IPS DF 6.9 (cell line): ENCODE results near the gene TSPAN7.

Source experiments
- DNase-seq: peaks from one replicate; pipeline ENCODE4 v3.0.0-alpha.2; 2013; ENCODE audit warnings: low read depth, low spot score
- H3K27ac ChIP-seq: one replicate; pipeline ENCODE4 v1.5.1; 2013; ENCODE audit warnings: low read length, control low read depth
- H3K27me3 ChIP-seq: 2 replicates; pipeline ENCODE4 v1.6.1; 2013; ENCODE audit warnings: mild to moderate bottlenecking, low read length; ENCODE audit not compliant: control insufficient read depth, insufficient read depth
- H3K36me3 ChIP-seq: 2 replicates; pipeline ENCODE4 v1.6.1; 2013; ENCODE audit warnings: low read length; ENCODE audit not compliant: control insufficient read depth, insufficient read depth
- H3K4me1 ChIP-seq: 2 replicates; pipeline ENCODE4 v1.6.1; 2013; ENCODE audit warnings: low read length; ENCODE audit not compliant: control insufficient read depth, insufficient read depth
- H3K4me3 ChIP-seq: 2 replicates; pipeline ENCODE4 v1.5.1; 2013; ENCODE audit warnings: mild to moderate bottlenecking, low read length
- H3K9me3 ChIP-seq: 2 replicates; pipeline ENCODE4 v1.6.1; 2013; ENCODE audit warnings: low read length, inconsistent platforms; ENCODE audit not compliant: control insufficient read depth, insufficient read depth
- WGBS: extraction: QIAGEN DNeasy Blood & Tissue Kit; methylation state at CpG from one replicate; pipeline ENCODE4 v1.1.7; 2013; ENCODE audit warnings: mixed read lengths, missing lambda C conversion rate; ENCODE audit not compliant: insufficient read length, insufficient coverage; 5-methylcytosine and 5-hydroxymethylcytosine counted together

TSPAN7 gene

DNA sequence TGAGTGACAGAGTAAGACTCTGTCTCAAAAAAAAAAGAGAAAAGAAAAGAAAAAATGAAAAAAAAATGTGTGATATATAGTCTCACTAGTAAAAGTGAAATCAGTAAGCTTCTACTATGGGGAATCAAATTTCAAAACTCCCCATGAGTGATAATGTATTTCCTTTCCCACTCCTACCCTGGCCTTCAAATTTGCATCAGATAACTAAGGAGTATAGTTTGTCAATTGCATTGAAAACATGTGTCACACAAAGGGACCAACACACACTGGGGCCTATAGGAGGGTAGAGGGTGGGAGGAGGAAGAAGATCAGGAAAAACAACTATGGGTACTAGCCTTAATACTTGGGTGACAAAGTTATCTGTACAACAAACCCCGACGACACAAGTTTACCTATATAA is 118.4 kb downstream of the TSPAN7 start:
- Histone ChIP-seq H3K27me3 (no peaks in the 10 kb centered on the region), H3K9me3 (no peaks in the 10 kb centered on the region), H3K27ac (no peak overlapping the region), H3K4me3 (no peak overlapping the region), H3K4me1 (no peaks in the 10 kb centered on the region), H3K36me3 (no peaks in the 10 kb centered on the region)
- no peak for DNase-seq
- WGBS = no CpG with 5 or more reads among the region's 2 CpGs

DNA sequence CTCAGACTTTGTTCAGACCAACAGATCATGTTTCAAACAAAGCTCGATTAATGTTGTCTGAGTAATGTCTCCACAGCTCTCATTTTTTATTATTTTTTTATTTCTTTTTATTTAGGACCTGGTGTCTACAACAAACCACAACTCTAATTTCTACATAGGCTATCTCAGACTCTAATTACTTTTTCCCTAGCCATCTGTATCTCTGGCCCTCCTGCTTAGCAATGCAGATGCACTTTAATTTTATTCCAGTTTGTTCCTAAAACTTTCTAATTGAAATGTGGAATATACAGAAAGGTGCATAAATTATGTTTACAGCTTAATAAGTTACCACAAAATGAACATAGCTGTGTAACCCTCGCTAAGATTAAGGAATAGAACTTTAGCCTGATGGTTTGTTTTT is 120.8 kb downstream of the TSPAN7 start:
- Histone ChIP-seq H3K9me3 (no peaks in the 10 kb centered on the region), H3K4me3 (no peak overlapping the region), H3K27me3 (no peaks in the 10 kb centered on the region), H3K27ac (no peak overlapping the region), H3K36me3 (no peaks in the 10 kb centered on the region), H3K4me1 (no peaks in the 10 kb centered on the region)
- DNase-seq = no peak
- WGBS = no CpG with 5 or more reads among the region's 2 CpGs

DNA sequence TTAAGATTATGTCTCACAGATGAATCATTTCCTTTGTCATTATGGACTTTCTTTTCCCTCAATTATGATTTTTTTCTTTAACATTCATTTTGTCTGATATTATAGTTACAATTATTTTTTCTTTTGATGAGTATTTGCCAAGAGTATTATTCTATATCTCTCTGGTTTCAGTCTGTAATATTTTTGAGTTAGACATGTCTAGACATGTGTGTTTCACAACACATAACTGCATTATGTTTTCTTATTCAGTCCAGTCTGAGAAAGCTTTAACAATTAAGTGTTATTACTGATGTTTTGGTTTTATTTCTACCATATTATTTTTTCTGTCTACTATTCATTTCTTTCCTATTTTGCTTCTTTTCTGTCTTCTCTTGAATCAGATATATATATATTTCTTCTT is 131.6 kb downstream of the TSPAN7 start:
- Histone ChIP-seq H3K27me3 (no peaks in the 10 kb centered on the region), H3K27ac (no peak overlapping the region), H3K36me3 (no peaks in the 10 kb centered on the region), H3K4me1 (no peaks in the 10 kb centered on the region), H3K4me3 (no peak overlapping the region), H3K9me3 (no peaks in the 10 kb centered on the region)
- DNase-seq = no peak

DNA sequence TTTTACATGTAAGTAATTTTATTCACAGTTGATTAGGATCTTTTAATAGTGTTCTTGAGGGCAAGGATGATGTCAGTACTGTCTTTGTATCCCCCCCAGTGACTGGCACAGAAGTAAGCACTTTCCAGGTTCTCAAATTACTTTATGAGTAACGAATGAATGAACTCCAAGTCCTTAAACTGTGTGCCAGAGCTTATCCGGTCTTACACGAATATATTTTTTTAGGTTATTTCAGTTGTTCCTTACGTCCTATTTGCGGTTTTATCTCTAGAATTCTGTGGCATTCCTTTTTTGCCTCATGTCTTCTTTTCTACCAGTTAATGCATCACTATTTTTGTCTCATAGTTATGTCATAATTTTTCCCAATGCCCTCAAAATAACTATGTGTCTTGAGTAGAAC is 133.1 kb downstream of the TSPAN7 start:
- H3K4me3 ChIP-seq = no peak overlapping the region
- WGBS = no CpG with 5 or more reads among the region's 5 CpGs

DNA sequence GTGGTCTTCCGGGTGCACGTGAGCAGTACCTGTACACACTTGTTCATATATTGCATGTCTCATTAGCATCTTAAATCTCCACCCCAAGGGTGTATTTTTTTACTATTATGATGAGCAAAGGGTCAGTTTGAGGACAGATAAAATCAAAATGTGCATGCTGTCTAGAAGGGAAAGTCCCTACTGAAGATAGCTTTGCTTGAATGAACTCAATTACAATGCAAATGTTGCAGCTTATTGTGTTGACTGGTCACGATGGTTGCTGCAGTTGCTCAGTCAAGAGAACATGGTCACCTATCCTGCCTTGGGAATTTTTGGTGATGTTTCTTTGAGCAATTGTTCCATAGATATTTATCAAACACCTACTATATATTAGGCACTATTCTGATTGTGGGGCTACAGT is 136.1 kb downstream of the TSPAN7 start:
- no peak for DNase-seq
- H3K36me3 ChIP-seq = no peaks in the 10 kb centered on the region
- WGBS = no CpG with 5 or more reads among the region's 3 CpGs
- no peaks in the 10 kb centered on the region for H3K9me3 ChIP-seq
- H3K27ac ChIP-seq = no peak overlapping the region
- H3K4me3 ChIP-seq = no peak overlapping the region
- H3K4me1 ChIP-seq = no peaks in the 10 kb centered on the region
- H3K27me3 ChIP-seq = no peaks in the 10 kb centered on the region

More for the DNA sequence above, 133.1 kb downstream of the TSPAN7 start:
- H3K9me3 ChIP-seq = no peaks in the 10 kb centered on the region
- H3K36me3 ChIP-seq = no peaks in the 10 kb centered on the region
- no peaks in the 10 kb centered on the region for H3K27me3 ChIP-seq
- H3K27ac ChIP-seq = no peak overlapping the region
- no peak for DNase-seq
- no peaks in the 10 kb centered on the region for H3K4me1 ChIP-seq

DNA sequence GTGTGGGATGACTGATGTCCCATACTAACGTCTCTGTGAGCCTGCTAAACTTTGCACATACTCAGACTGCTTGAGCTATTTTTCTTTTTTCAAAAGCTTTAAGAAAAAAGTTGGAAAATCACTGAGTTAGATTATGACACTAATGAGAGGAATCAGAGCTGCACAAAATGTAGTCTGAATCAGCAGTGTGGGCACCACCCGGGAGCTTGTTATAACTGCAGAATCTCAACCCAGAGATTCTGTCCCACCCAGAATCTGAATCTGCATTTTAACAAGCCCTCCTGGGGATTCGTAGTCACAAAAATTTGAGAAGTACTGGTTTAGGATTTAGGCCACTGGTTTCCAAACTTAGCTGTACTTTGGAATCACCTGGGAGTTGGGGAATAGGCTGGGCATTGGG is 137.8 kb downstream of the TSPAN7 start:
- Histone ChIP-seq H3K27me3 (no peaks in the 10 kb centered on the region), H3K9me3 (no peaks in the 10 kb centered on the region), H3K27ac (no peak overlapping the region), H3K4me3 (no peak overlapping the region), H3K36me3 (no peaks in the 10 kb centered on the region), H3K4me1 (no peaks in the 10 kb centered on the region)
- no CpG with 5 or more reads among the region's 3 CpGs for WGBS
- DNase-seq = no peak

DNA sequence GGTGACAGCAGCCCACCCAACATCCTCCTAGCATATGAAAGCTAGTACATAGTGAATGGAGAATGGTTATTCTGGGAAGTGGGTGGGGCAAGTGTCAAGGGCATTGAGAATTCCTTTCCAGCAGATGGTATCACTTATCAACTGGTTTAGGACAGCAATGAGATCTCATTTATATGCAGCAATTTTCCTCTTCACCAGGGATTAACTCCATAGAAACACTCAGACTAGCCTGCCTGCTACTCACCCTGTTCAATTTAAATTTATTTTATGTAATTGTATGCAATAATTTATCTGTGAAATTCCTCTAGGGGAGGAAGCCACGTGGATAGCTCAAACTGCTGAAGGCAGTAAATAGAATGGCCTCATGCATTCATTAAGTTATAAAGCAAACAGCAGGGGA is 138.4 kb downstream of the TSPAN7 start:
- no CpG with 5 or more reads among the region's 1 CpG for WGBS
- no peaks in the 10 kb centered on the region for H3K9me3 ChIP-seq
- no peak for DNase-seq

DNA sequence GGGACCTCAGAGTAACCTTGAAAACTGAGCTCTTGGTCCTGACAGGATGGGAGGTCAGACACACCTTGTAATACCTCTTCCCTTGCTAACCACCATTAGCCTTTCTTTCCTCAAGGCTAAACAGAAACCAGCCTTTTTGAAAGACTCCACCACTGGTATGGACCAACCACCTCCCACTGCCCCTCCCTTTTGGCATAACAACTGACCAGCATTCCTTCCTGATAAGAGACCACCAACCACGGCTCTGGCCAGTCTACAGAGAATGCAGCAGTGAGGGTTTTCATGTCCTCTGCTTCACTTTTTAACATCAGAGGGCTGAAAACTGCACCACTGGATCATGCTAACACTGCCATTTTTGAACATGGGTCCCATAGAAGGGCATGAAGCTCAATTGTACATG is 139.7 kb downstream of the TSPAN7 start:
- whole genome bisulfite sequencing = no CpG with 5 or more reads among the region's 1 CpG
- H3K4me1 ChIP-seq = no peaks in the 10 kb centered on the region
- no peak overlapping the region for H3K4me3 ChIP-seq
- H3K27me3 ChIP-seq = no peaks in the 10 kb centered on the region
- no peaks in the 10 kb centered on the region for H3K9me3 ChIP-seq
- H3K36me3 ChIP-seq = no peaks in the 10 kb centered on the region
- DNase-seq = no peak
- no peak overlapping the region for H3K27ac ChIP-seq

More for the DNA sequence above, 138.4 kb downstream of the TSPAN7 start:
- Histone ChIP-seq H3K27me3 (no peaks in the 10 kb centered on the region), H3K4me1 (no peaks in the 10 kb centered on the region), H3K27ac (no peak overlapping the region), H3K4me3 (no peak overlapping the region), H3K36me3 (no peaks in the 10 kb centered on the region)

DNA sequence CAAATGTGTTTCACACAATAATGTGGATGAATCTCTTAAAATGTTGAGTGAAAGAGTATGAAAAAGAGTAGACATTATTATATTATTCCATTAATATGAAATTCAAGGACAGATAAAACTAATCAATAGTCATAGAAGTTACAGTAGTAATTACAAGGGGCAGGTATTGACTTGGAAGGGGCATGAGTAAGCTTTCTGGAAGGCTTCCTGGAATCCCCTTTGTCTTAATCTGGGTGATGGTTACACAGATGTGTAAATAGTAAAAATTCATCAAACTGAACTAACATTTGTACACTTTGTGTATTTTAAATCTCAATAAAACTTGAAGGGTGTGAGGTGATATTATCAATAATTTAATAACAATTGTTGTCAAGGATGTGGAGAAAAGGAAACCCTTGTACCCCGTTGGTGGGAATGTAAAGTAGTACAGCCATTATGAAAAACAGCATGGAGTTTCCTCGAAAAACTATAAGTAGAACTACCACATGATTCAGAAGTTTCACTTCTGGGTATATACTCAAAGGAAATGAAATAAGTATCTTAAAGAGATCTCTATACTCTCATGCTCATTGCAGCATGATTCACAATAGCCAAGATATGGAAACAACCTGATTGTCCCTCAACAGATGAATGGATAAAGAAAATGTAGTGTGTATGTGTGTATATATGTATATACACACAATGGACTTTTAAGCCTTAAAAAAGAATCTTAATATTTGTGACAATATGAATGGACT is 143.0 kb downstream of the TSPAN7 start:
- H3K27me3 ChIP-seq = no peaks in the 10 kb centered on the region
- no peaks in the 10 kb centered on the region for H3K4me1 ChIP-seq
- no peak for DNase-seq
- no peak overlapping the region for H3K4me3 ChIP-seq
- H3K9me3 ChIP-seq = no peaks in the 10 kb centered on the region
- no peaks in the 10 kb centered on the region for H3K36me3 ChIP-seq
- H3K27ac ChIP-seq = no peak overlapping the region
- no CpG with 5 or more reads among the region's 2 CpGs for WGBS

DNA sequence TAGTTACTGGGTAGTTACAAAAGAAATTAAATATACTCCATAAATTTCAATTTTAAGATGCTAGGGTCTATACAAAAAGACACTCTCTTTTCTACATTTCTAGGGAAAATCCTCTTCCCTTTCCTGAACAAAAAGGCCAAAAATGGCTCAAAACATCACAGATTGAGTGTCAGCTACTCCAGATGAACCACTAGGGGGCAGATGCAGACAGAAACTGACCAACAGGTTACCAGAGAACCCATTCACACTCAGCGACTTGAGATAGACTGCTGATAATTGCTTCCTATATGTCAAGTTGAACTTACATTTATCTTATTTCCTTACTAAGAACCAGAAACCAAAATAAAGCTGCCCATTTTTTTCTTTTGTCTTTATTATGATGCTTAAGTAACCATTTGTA is 156.5 kb downstream of the TSPAN7 start:
- Histone ChIP-seq H3K9me3 (no peaks in the 10 kb centered on the region), H3K4me1 (no peaks in the 10 kb centered on the region), H3K4me3 (no peak overlapping the region), H3K27me3 (no peaks in the 10 kb centered on the region), H3K36me3 (no peaks in the 10 kb centered on the region), H3K27ac (no peak overlapping the region)
- peak; percentile 2 for DNase-seq
- no CpG with 5 or more reads among the region's 1 CpG for WGBS

DNA sequence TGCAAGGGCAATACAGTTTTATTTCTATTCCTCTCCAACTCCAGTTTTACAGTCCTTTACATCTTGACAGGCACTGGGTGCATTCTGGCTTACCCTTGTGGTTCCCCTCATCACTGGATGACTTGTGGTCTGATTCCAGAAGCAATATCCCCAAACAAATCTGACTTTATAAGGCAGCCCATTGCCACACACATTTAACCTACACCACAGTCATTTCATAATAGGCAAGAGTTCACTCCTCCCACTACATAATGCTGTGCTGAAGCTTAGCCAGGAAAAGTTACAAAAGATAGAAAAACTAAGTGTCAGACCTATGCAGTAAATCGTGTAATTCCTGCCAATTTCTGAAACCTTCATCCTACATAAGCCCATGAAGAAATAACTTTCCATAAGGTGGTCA is 157.0 kb downstream of the TSPAN7 start:
- no peaks in the 10 kb centered on the region for H3K27me3 ChIP-seq
- DNase-seq = no peak

More for the DNA sequence above, 157.0 kb downstream of the TSPAN7 start:
- Histone ChIP-seq H3K9me3 (no peaks in the 10 kb centered on the region), H3K4me3 (no peak overlapping the region), H3K27ac (no peak overlapping the region), H3K4me1 (no peaks in the 10 kb centered on the region), H3K36me3 (no peaks in the 10 kb centered on the region)
- WGBS = no CpG with 5 or more reads among the region's 1 CpG
